Astrocyte (in vitro differentiated cells and primary cell): ENCODE data around the gene DPP4. TPM values are rescaled to one million over a fixed set of nuclear protein-coding genes. Genes with fewer than 3 reads are reported as not detected.
A peak's percentile ranks its signal among the peaks of the same experiment; 100 is the strongest.

ENCODE experiments used
- DNase-seq: peaks from one replicate; pipeline ENCODE4 v3.0.0-alpha.2; 2010; ENCODE audit warnings: low read depth
- FAIRE-seq: peaks from 2 replicates; lab custom pipeline; 2011; peaks lifted over from hg19 to GRCh38; lab: Jason Lieb, UNC
- H2AFZ ChIP-seq: 2 replicates; pipeline ENCODE4 v1.6.0; 2012; ENCODE audit warnings: low read depth, low read length, inconsistent platforms
- H3K27ac ChIP-seq: 2 replicates; pipeline ENCODE4 v1.5.1; 2011; ENCODE audit warnings: low read depth, low read length, inconsistent platforms
- H3K27me3 ChIP-seq: 2 replicates; pipeline ENCODE4 v1.6.0; 2011; ENCODE audit warnings: low read length, inconsistent platforms; ENCODE audit not compliant: insufficient read depth
- H3K36me3 ChIP-seq: 2 replicates; pipeline ENCODE4 v1.5.1; 2011; ENCODE audit warnings: low read length, inconsistent platforms; ENCODE audit not compliant: insufficient read depth
- H3K4me1 ChIP-seq: 2 replicates; pipeline ENCODE4 v1.5.1; 2011; ENCODE audit warnings: low read length, inconsistent platforms; ENCODE audit not compliant: insufficient read depth
- H3K4me2 ChIP-seq: 2 replicates; pipeline ENCODE4 v1.6.0; 2012; ENCODE audit warnings: low read length, inconsistent platforms
- H3K4me3 ChIP-seq: 2 replicates; pipeline ENCODE4 v1.5.1; 2011; ENCODE audit warnings: low read depth, mild to moderate bottlenecking, low read length, inconsistent platforms; ENCODE audit not compliant: insufficient read depth
- H3K79me2 ChIP-seq: 2 replicates; pipeline ENCODE4 v1.6.0; 2012; ENCODE audit warnings: mild to moderate bottlenecking, low read length, inconsistent platforms; ENCODE audit not compliant: insufficient read depth
- H3K9ac ChIP-seq: 2 replicates; pipeline ENCODE4 v1.6.0; 2012; ENCODE audit warnings: mild to moderate bottlenecking, low read length, inconsistent platforms
- H3K9me3 ChIP-seq: 2 replicates; pipeline ENCODE4 v1.5.1; 2012; ENCODE audit warnings: low read depth, mild to moderate bottlenecking, low read length, inconsistent platforms; ENCODE audit not compliant: insufficient read depth
- H4K20me1 ChIP-seq: 2 replicates; pipeline ENCODE4 v1.6.0; 2012; ENCODE audit warnings: low read length, inconsistent platforms; ENCODE audit not compliant: insufficient read depth
- H3K27ac Mint-ChIP-seq: one replicate; pipeline ENCODE4 v1.8.0; 2021; ENCODE audit warnings: mild to moderate bottlenecking, mixed read lengths; ENCODE audit not compliant: unreplicated experiment
- H3K27me3 Mint-ChIP-seq: one replicate; pipeline ENCODE4 v1.8.0; 2021; ENCODE audit warnings: low read depth, mixed read lengths; ENCODE audit not compliant: unreplicated experiment
- H3K36me3 Mint-ChIP-seq: one replicate; pipeline ENCODE4 v1.8.0; 2021; ENCODE audit warnings: low read depth, mixed read lengths; ENCODE audit not compliant: unreplicated experiment
- H3K4me1 Mint-ChIP-seq: one replicate; pipeline ENCODE4 v1.8.0; 2021; ENCODE audit warnings: low read depth, mixed read lengths; ENCODE audit not compliant: unreplicated experiment
- H3K4me3 Mint-ChIP-seq: one replicate; pipeline ENCODE4 v1.8.0; 2021; ENCODE audit warnings: mild to moderate bottlenecking, moderate library complexity, mixed read lengths; ENCODE audit not compliant: unreplicated experiment
- H3K9me3 Mint-ChIP-seq: one replicate; pipeline ENCODE4 v1.8.0; 2021; ENCODE audit warnings: mild to moderate bottlenecking, mixed read lengths; ENCODE audit not compliant: unreplicated experiment
- CTCF ChIP-seq: IDR thresholded peaks from 2 replicates; pipeline ENCODE4 v1.5.1; 2011; ENCODE audit warnings: low read depth, mild to moderate bottlenecking, inconsistent platforms, low read length, moderate library complexity; ENCODE audit not compliant: insufficient read depth
- EZH2 ChIP-seq: IDR thresholded peaks from 2 replicates; pipeline ENCODE4 v1.6.1; 2012; ENCODE audit warnings: mild to moderate bottlenecking, low read length, inconsistent platforms; ENCODE audit not compliant: insufficient read depth
- total RNA-seq: library from RNA; stranded (reverse); gene quantifications from 2 replicates; pipeline ENCODE4 v1.2.1, GENCODE V29; 2021

Gene DPP4
- total RNA-seq, 1 donor from 2014 or later, result 5.3 TPM

GRCh38 chr2:162113776-162114168 is 39.8 kb upstream of the DPP4 start:
- H3K27me3 Mint-ChIP-seq, result no peaks in the 10 kb centered on the region
- H3K4me1 Mint-ChIP-seq, result peaks cover 12% of the 10 kb centered on the region
- H3K27ac Mint-ChIP-seq, result peak overlapping the region; percentile 14
- no peak overlapping the region for H3K9ac ChIP-seq
- H3K79me2 ChIP-seq, result no peaks in the 10 kb centered on the region
- no peaks in the 10 kb centered on the region for H4K20me1 ChIP-seq
- H3K36me3 ChIP-seq, result no peaks in the 10 kb centered on the region
- H3K9me3 ChIP-seq, result no peaks in the 10 kb centered on the region
- peaks cover 5% of the 10 kb centered on the region for H3K9me3 Mint-ChIP-seq
- H3K36me3 Mint-ChIP-seq, result no peaks in the 10 kb centered on the region
- no peak for TF ChIP-seq CTCF
- no peak overlapping the region for H3K27ac ChIP-seq
- FAIRE-seq, result peak; percentile 32
- H3K4me3 Mint-ChIP-seq, result no peak overlapping the region
- no peak overlapping the region for H3K4me2 ChIP-seq
- H3K4me3 ChIP-seq, result no peak overlapping the region
- peaks cover 13% of the 10 kb centered on the region for H3K4me1 ChIP-seq
- no peak overlapping the region for H2AFZ ChIP-seq
- H3K27me3 ChIP-seq, result no peaks in the 10 kb centered on the region
- peak; percentile 79 for DNase-seq

- no peak overlapping the region for H2AFZ ChIP-seq
- H3K4me1 ChIP-seq, result peaks cover 9% of the 10 kb centered on the region
- no peak for TF ChIP-seq CTCF
- TF ChIP-seq EZH2, result no peak
- no peak overlapping the region for H3K4me3 ChIP-seq
- Mint-ChIP-seq H3K27me3 (no peaks in the 10 kb centered on the region), H3K27ac (peak overlapping the region; percentile 14), H3K9me3 (peaks cover 5% of the 10 kb centered on the region), H3K4me3 (no peak overlapping the region), H3K36me3 (no peaks in the 10 kb centered on the region), H3K4me1 (peaks cover 12% of the 10 kb centered on the region)
- no peaks in the 10 kb centered on the region for H3K9me3 ChIP-seq
- H3K79me2 ChIP-seq, result no peaks in the 10 kb centered on the region
- H3K9ac ChIP-seq, result no peak overlapping the region
- no peaks in the 10 kb centered on the region for H3K27me3 ChIP-seq
- H4K20me1 ChIP-seq, result no peaks in the 10 kb centered on the region
- no peak for FAIRE-seq
- no peaks in the 10 kb centered on the region for H3K36me3 ChIP-seq
- no peak overlapping the region for H3K4me2 ChIP-seq
- no peak for DNase-seq
- H3K27ac ChIP-seq, result no peak overlapping the region
Measured at GRCh38 chr2:162113088-162113775, 39.2 kb upstream of the DPP4 start.
